A549 (cell line): Measurements from ENCODE around the gene S1PR1. TPM values are rescaled to one million over a fixed set of nuclear protein-coding genes. Genes with fewer than 3 reads are reported as not detected.

Source experiments
- ATAC-seq, 2 experiments: fragments of 200-7000 bp in 1 of 2; fragments of >200 bp in 1 of 2; cut with Nextera tagmentation in 1 of 2; cut with Tn5 transposase in 1 of 2; 3 replicates each; pipeline versions ENCODE4 v1.8.0 to v1.9.1; 2018 to 2020; ENCODE audit warnings: mild to moderate bottlenecking in 1 of 2, moderate library complexity in 1 of 2
- CTCF ChIA-PET: fragments of 300-600 bp; sonication (Branson Sonifier 250); formaldehyde crosslinking; extraction: SDS; loops from one replicate; lab custom pipeline; 2021; ENCODE audit warnings: antibody characterized with exemption, inconsistent platforms; lab: Yijun Ruan, JAX
- POLR2A ChIA-PET: fragments of 350-600 bp; formaldehyde crosslinking; extraction: SDS; loops from one replicate; lab custom pipeline; 2021; ENCODE audit warnings: antibody characterized with exemption, inconsistent platforms; lab: Yijun Ruan, JAX
- DNase-seq, 2 experiments: peaks; one replicate each; pipeline versions ENCODE4 v3.0.0 to v3.0.0-alpha.2; 2011 to 2016; ENCODE audit warnings: low read depth in 1 of 2, low spot score in 1 of 2
- FAIRE-seq: peaks from 2 replicates; lab custom pipeline; 2011; peaks lifted over from hg19 to GRCh38; lab: Jason Lieb, UNC
- H3K27ac ChIP-seq, 2 experiments: fragments of >200 bp; sonication (Bioruptor Twin); formaldehyde crosslinking; 3 replicates each; pipeline ENCODE4 v1.5.1; 2016 to 2017
- H3K4me1 ChIP-seq: fragments of >200 bp; sonication (Bioruptor Twin); formaldehyde crosslinking; 3 replicates; pipeline ENCODE4 v1.6.1; 2016
- H3K4me2 ChIP-seq: fragments of >200 bp; sonication (Bioruptor Twin); formaldehyde crosslinking; 3 replicates; pipeline ENCODE4 v1.6.1; 2016
- H3K4me3 ChIP-seq: fragments of >200 bp; sonication (Bioruptor Twin); formaldehyde crosslinking; 3 replicates; pipeline ENCODE4 v1.5.1; 2016
- H3K9me3 ChIP-seq: fragments of >200 bp; sonication (Bioruptor Twin); formaldehyde crosslinking; 3 replicates; pipeline ENCODE4 v1.6.1; 2016
- BCL3 ChIP-seq: fragments of >200 bp; sonication (Bioruptor Twin); formaldehyde crosslinking; IDR thresholded peaks from 3 replicates; pipeline ENCODE4 v1.6.1; 2016
- BHLHE40 ChIP-seq: IDR thresholded peaks from 2 replicates; pipeline ENCODE4 v1.6.1; 2012; ENCODE audit warnings: low read depth, low read length, inconsistent platforms
- CBX2 ChIP-seq: fragments of 200-600 bp; sonication (generic); IDR thresholded peaks from 2 replicates; pipeline ENCODE4 v1.6.1; 2016; ENCODE audit warnings: low read depth, mild to moderate bottlenecking, borderline replicate concordance
- CHD4 ChIP-seq: fragments of 200-600 bp; sonication (generic); IDR thresholded peaks from 2 replicates; pipeline ENCODE4 v1.6.1; 2016; ENCODE audit warnings: antibody characterized with exemption, mild to moderate bottlenecking, borderline replicate concordance
- E2F6 ChIP-seq: IDR thresholded peaks from 2 replicates; pipeline ENCODE4 v1.6.1; 2012; ENCODE audit warnings: low read depth, borderline replicate concordance
- EHF ChIP-seq: fragments of 250-450 bp; sonication (Bioruptor Pico); IDR thresholded peaks from 2 replicates; pipeline ENCODE4 v1.5.0; 2020; ENCODE audit warnings: mild to moderate bottlenecking
- FOSL2 ChIP-seq, 2 experiments: fragments of 450-650 bp in 1 of 2; fragments of >200 bp in 1 of 2; sonication (Bioruptor Twin) in 1 of 2; formaldehyde crosslinking; IDR thresholded peaks; 2 replicates each; pipeline versions ENCODE4 v1.5.0 to v1.6.1; 2016 to 2020; ENCODE audit warnings: mild to moderate bottlenecking in 1 of 2, moderate library complexity in 1 of 2
- HES2 ChIP-seq: fragments of >200 bp; sonication (Bioruptor Twin); formaldehyde crosslinking; IDR thresholded peaks from 2 replicates; pipeline ENCODE4 v1.6.1; 2016
- HEYL ChIP-seq: fragments of 250-450 bp; sonication (Bioruptor Pico); IDR thresholded peaks from 2 replicates; pipeline ENCODE4 v1.8.0; 2021; ENCODE audit warnings: mild to moderate bottlenecking, moderate library complexity
- HOXB13 ChIP-seq: fragments of 250-450 bp; sonication (Bioruptor Pico); IDR thresholded peaks from 2 replicates; pipeline ENCODE4 v1.5.0; 2020; ENCODE audit warnings: low read depth, mild to moderate bottlenecking, moderate library complexity
- HOXB5 ChIP-seq: fragments of 250-450 bp; sonication (Bioruptor Pico); IDR thresholded peaks from 2 replicates; pipeline ENCODE4 v1.5.0; 2020; ENCODE audit warnings: mild to moderate bottlenecking, moderate library complexity
- JUNB ChIP-seq: fragments of >200 bp; sonication (Bioruptor Twin); formaldehyde crosslinking; IDR thresholded peaks from 2 replicates; pipeline ENCODE4 v1.6.1; 2016
- MAX ChIP-seq: IDR thresholded peaks from 2 replicates; pipeline ENCODE4 v1.6.1; 2012
- MAZ ChIP-seq: fragments of 150-350 bp; IDR thresholded peaks from 2 replicates; pipeline ENCODE4 v1.6.1; 2014; ENCODE audit warnings: antibody characterized with exemption, low read depth, low read length, borderline replicate concordance
- MYC ChIP-seq: IDR thresholded peaks from 2 replicates; pipeline ENCODE4 v1.6.1; 2012; ENCODE audit warnings: mild to moderate bottlenecking, inconsistent platforms, low read length, improper control_type of control experiment, borderline replicate concordance
- NPAS2 ChIP-seq: fragments of 250-450 bp; sonication (Bioruptor Pico); IDR thresholded peaks from 2 replicates; pipeline ENCODE4 v1.8.0; 2022; ENCODE audit warnings: mild to moderate bottlenecking, moderate library complexity, borderline replicate concordance
- PBX3 ChIP-seq: IDR thresholded peaks from 2 replicates; pipeline ENCODE4 v1.6.1; 2012
- REST ChIP-seq: fragments of 200-600 bp; sonication (generic); IDR thresholded peaks from 2 replicates; pipeline ENCODE4 v1.6.1; 2016; ENCODE audit warnings: antibody characterized with exemption, mild to moderate bottlenecking, moderate library complexity
- RNF2 ChIP-seq: fragments of 200-600 bp; sonication (generic); IDR thresholded peaks from 2 replicates; pipeline ENCODE4 v1.6.1; 2016; ENCODE audit warnings: low read depth, mild to moderate bottlenecking, antibody characterized with exemption, moderate library complexity, borderline replicate concordance
- SMC3 ChIP-seq: fragments of >200 bp; sonication (Bioruptor Twin); formaldehyde crosslinking; IDR thresholded peaks from 3 replicates; pipeline ENCODE4 v1.6.1; 2018; ENCODE audit warnings: inconsistent platforms
- ZNF302 ChIP-seq: fragments of 250-450 bp; sonication (Bioruptor Pico); IDR thresholded peaks from 2 replicates; pipeline ENCODE4 v1.9.0; 2021; ENCODE audit warnings: inconsistent platforms, mild to moderate bottlenecking, moderate library complexity
- ZSCAN20 ChIP-seq: fragments of 250-450 bp; sonication (Bioruptor Pico); IDR thresholded peaks from 2 replicates; pipeline ENCODE4 v1.8.0; 2022; ENCODE audit warnings: mild to moderate bottlenecking, moderate library complexity
- WGBS: methylation state at CpG from one replicate; pipeline ENCODE4 v1.1.6; 2017; ENCODE audit errors: missing lambda C conversion rate; 5-methylcytosine and 5-hydroxymethylcytosine counted together
- polyA plus RNA-seq, 4 experiments: library from polyadenylated mRNA; depleted of rRNA in 3 of 4; stranded (reverse); fragments of >200 nt; fragmentation: RNase III in 1 of 4; extraction: RNeasy Plus Mini Kit Qiagen cat#74134 plus additional on column Dnase treatment in 1 of 4; gene quantifications; 2 replicates in 3 of 4; 3 replicates in 1 of 4; pipeline ENCODE4 v1.2.3, GENCODE V29; 2011 to 2017
- TF ChIP-seq, protein P1 (sequence below): fragments of >200 bp; sonication (Bioruptor Twin); formaldehyde crosslinking; IDR thresholded peaks from 3 replicates; pipeline ENCODE4 v1.5.1; 2016

The S1PR1 gene
- polyA plus RNA-seq, 2 of the 4 experiments (the other 2 are of a cell fraction) = 0.06 TPM; not detected in 1

DNA sequence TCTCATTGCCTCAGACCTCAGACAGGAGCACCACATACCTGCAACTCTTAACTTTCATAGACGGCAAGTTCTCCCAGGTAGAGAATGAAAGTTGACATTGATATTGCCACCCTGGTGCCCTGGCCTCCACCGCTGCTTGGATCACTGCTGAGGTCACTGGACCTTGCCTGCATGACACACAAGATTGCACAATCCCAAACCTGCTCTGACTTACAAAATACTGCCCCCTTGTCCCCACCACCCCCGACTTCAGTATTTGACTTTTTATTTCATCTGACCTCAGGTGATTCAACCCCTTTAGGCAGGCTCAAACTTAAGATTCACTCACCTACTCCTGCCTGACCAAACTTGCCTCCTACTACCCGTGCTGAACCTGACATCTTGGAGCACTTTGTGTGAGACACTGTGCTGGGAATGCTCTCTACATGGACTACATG is 43.1 kb upstream of the S1PR1 start:
- ChIA-PET POLR2A (no interaction called here), CTCF (interaction anchor here (0.6 kb wide), 3 partner anchors 105 to 536 kb away, joined by 3 to 5 read pairs (median 3); no protein-coding TSS in a partner anchor)
- Histone ChIP-seq H3K4me2 (no peak overlapping the region), H3K9me3 (no peaks in the 10 kb centered on the region), H3K4me1 (no peaks in the 10 kb centered on the region), H3K27ac (no peak overlapping the region), H3K4me3 (no peak overlapping the region)
- FAIRE-seq (no peak), DNase-seq (no peak), ATAC-seq (no peak)
- WGBS = 35% methylated on average over 4 of the region's 4 CpGs
- no peak for TF ChIP-seq MAZ
- no peak for TF ChIP-seq MAX
- TF ChIP-seq REST = no peak
- TF ChIP-seq CHD4 = no peak
- TF ChIP-seq NPAS2 (CRISPR knock-in tag) = no peak
- no peak for TF ChIP-seq FOSL2 (IDR thresholded peaks at IDR 0.05)
- no peak for TF ChIP-seq FOSL2 (CRISPR knock-in tag; IDR thresholded peaks at IDR 0.05)
- TF ChIP-seq BHLHE40 = no peak
- no peak for TF ChIP-seq HOXB13
- TF ChIP-seq RNF2 = no peak
- no peak for TF ChIP-seq JUNB
- no peak for TF ChIP-seq HES2
- TF ChIP-seq SMC3 = no peak

- no peak overlapping the region for H3K4me2 ChIP-seq
- ChIA-PET CTCF (no interaction called here), POLR2A (no interaction called here)
- H3K9me3 ChIP-seq = no peaks in the 10 kb centered on the region
- H3K4me3 ChIP-seq = no peak overlapping the region
- no peak for DNase-seq
- no peak overlapping the region for H3K27ac ChIP-seq
- WGBS = 87% methylated on average over 1 of the region's 1 CpG
- TF ChIP-seq EHF (CRISPR knock-in tag) (no peak), MYC (no peak), BCL3 (no peak), HEYL (CRISPR knock-in tag) (no peak), ZSCAN20 (no peak), HES2 (no peak), ZNF302 (CRISPR knock-in tag) (no peak)
- ATAC-seq = no peak
- no peak for FAIRE-seq
- no peaks in the 10 kb centered on the region for H3K4me1 ChIP-seq
These were observed 42.1 kb upstream of the S1PR1 start for GRCh38 chr1:101194746-101195145.

DNA sequence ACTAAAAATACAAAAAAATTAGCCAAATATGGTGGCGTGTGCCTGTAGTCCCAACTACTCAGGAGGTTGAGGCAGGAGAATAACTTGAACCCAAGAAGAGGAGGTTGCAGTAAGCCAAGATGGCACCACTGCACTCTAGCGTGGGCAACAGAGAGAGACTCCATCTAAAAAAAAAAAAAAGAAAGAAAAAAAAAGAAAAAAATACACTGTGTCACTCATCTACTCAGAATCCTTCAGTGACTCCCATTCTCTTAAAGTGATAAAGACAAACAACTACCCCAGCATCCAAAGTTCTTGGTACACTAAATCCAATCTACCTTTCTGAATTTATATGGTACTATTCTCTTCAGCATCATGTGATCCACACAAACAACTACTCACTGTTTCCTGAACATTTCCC is 40.2 kb upstream of the S1PR1 start:
- ATAC-seq = no peak
- WGBS = 48% methylated on average over 2 of the region's 2 CpGs
- no peaks in the 10 kb centered on the region for H3K9me3 ChIP-seq
- ChIA-PET CTCF (no interaction called here), POLR2A (no interaction called here)
- H3K4me3 ChIP-seq = no peak overlapping the region
- DNase-seq = no peak
- no peaks in the 10 kb centered on the region for H3K4me1 ChIP-seq
- H3K27ac ChIP-seq = no peak overlapping the region
- H3K4me2 ChIP-seq = no peak overlapping the region
- FAIRE-seq = no peak
- TF ChIP-seq HOXB5 = no peak
- no peak for TF ChIP-seq BCL3
- TF ChIP-seq, protein P1, sequence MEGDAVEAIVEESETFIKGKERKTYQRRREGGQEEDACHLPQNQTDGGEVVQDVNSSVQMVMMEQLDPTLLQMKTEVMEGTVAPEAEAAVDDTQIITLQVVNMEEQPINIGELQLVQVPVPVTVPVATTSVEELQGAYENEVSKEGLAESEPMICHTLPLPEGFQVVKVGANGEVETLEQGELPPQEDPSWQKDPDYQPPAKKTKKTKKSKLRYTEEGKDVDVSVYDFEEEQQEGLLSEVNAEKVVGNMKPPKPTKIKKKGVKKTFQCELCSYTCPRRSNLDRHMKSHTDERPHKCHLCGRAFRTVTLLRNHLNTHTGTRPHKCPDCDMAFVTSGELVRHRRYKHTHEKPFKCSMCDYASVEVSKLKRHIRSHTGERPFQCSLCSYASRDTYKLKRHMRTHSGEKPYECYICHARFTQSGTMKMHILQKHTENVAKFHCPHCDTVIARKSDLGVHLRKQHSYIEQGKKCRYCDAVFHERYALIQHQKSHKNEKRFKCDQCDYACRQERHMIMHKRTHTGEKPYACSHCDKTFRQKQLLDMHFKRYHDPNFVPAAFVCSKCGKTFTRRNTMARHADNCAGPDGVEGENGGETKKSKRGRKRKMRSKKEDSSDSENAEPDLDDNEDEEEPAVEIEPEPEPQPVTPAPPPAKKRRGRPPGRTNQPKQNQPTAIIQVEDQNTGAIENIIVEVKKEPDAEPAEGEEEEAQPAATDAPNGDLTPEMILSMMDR = no peak
- TF ChIP-seq CBX2 = no peak
- TF ChIP-seq PBX3 = no peak
- TF ChIP-seq E2F6 = no peak
- no peak for TF ChIP-seq JUNB
